GM23338 (cell line): ENCODE data around the gene VSTM2B.

Experiments
- CREB1 ChIP-seq: fragments of 250-450 bp; sonication (Bioruptor Pico); IDR thresholded peaks from 2 replicates; pipeline ENCODE4 v1.5.0; 2020; ENCODE audit warnings: low read depth, mild to moderate bottlenecking, moderate library complexity
- EZH2 ChIP-seq: fragments of 200-600 bp; sonication (generic); IDR thresholded peaks from one replicate; pipeline ENCODE4 v1.8.0; 2017; ENCODE audit warnings: antibody characterized with exemption, mild to moderate bottlenecking, low read depth; ENCODE audit not compliant: unreplicated experiment
- EZH2phosphoT487 ChIP-seq: fragments of 200-600 bp; sonication (generic); IDR thresholded peaks from one replicate; pipeline ENCODE4 v1.8.1; 2018; ENCODE audit warnings: antibody characterized with exemption; ENCODE audit not compliant: unreplicated experiment
- JUNB ChIP-seq: IDR thresholded peaks from one replicate; pipeline ENCODE4 v1.6.1; 2016; ENCODE audit warnings: antibody characterized with exemption; ENCODE audit not compliant: unreplicated experiment
- NANOG ChIP-seq: IDR thresholded peaks from 2 replicates; pipeline ENCODE4 v1.6.1; 2016; ENCODE audit warnings: antibody characterized with exemption, borderline replicate concordance
- POLR2AphosphoS5 ChIP-seq: IDR thresholded peaks from 2 replicates; pipeline ENCODE4 v1.6.1; 2016; ENCODE audit warnings: antibody characterized with exemption, low read depth
- STAT1 ChIP-seq: IDR thresholded peaks from one replicate; pipeline ENCODE4 v1.6.1; 2016; ENCODE audit warnings: antibody characterized with exemption; ENCODE audit not compliant: unreplicated experiment
- ZNF114 ChIP-seq: fragments of 250-450 bp; sonication (Bioruptor Pico); IDR thresholded peaks from 2 replicates; pipeline ENCODE4 v1.5.0; 2020; ENCODE audit warnings: mild to moderate bottlenecking, moderate library complexity
- ZNF331 ChIP-seq: fragments of 250-450 bp; sonication (Bioruptor Pico); IDR thresholded peaks from 2 replicates; pipeline ENCODE4 v1.5.0; 2020; ENCODE audit warnings: low read depth, mild to moderate bottlenecking, moderate library complexity
- TF ChIP-seq, protein P1 (sequence below), 2 experiments: fragments of 200-600 bp in 1 of 2; sonication (generic) in 1 of 2; conservative IDR thresholded peaks; 2 replicates each; pipeline versions ENCODE4 v1.5.1 to v1.6.1; 2016 to 2017; ENCODE audit warnings: antibody characterized with exemption in 2 of 2, low read depth in 2 of 2, mild to moderate bottlenecking in 2 of 2, moderate library complexity in 1 of 2
- TF ChIP-seq, protein P2 (sequence below): IDR thresholded peaks from one replicate; pipeline ENCODE4 v1.6.1; 2018; ENCODE audit warnings: antibody characterized with exemption; ENCODE audit not compliant: unreplicated experiment
- TF ChIP-seq, protein P3 (sequence below): IDR thresholded peaks from 2 replicates; pipeline ENCODE4 v1.6.1; 2016; ENCODE audit warnings: antibody characterized with exemption

DNA sequence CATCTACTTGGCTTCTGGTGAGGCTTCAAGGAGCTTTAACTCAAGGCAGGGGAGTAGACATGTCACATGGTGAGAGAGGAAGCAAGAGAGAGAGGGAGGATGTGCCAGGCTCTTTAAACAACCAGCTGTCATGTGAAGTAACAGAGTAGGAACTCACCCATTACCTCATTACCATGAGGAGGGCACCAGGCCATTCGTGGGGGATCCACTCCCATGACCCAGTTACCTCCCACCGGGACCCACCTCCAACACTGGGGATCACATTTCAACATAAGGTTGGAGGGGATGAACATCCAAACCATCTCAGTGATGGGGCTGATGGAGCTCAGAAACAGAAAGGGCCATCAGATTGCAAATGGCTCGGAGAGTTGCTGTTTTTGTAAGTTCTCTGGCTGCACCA is 12.9 kb downstream of the VSTM2B start:
- TF ChIP-seq, protein P1, sequence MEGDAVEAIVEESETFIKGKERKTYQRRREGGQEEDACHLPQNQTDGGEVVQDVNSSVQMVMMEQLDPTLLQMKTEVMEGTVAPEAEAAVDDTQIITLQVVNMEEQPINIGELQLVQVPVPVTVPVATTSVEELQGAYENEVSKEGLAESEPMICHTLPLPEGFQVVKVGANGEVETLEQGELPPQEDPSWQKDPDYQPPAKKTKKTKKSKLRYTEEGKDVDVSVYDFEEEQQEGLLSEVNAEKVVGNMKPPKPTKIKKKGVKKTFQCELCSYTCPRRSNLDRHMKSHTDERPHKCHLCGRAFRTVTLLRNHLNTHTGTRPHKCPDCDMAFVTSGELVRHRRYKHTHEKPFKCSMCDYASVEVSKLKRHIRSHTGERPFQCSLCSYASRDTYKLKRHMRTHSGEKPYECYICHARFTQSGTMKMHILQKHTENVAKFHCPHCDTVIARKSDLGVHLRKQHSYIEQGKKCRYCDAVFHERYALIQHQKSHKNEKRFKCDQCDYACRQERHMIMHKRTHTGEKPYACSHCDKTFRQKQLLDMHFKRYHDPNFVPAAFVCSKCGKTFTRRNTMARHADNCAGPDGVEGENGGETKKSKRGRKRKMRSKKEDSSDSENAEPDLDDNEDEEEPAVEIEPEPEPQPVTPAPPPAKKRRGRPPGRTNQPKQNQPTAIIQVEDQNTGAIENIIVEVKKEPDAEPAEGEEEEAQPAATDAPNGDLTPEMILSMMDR (conservative IDR thresholded peaks at IDR 0.05; ENCODE audit: low read depth in 2 of 2): no peak
- TF ChIP-seq EZH2phosphoT487 (no peak), EZH2 (no peak), POLR2AphosphoS5 (no peak), NANOG (no peak), CREB1 (CRISPR knock-in tag) (no peak), ZNF114 (CRISPR knock-in tag) (no peak), STAT1 (no peak), ZNF331 (CRISPR knock-in tag) (no peak), JUNB (no peak)
- TF ChIP-seq, protein P2, sequence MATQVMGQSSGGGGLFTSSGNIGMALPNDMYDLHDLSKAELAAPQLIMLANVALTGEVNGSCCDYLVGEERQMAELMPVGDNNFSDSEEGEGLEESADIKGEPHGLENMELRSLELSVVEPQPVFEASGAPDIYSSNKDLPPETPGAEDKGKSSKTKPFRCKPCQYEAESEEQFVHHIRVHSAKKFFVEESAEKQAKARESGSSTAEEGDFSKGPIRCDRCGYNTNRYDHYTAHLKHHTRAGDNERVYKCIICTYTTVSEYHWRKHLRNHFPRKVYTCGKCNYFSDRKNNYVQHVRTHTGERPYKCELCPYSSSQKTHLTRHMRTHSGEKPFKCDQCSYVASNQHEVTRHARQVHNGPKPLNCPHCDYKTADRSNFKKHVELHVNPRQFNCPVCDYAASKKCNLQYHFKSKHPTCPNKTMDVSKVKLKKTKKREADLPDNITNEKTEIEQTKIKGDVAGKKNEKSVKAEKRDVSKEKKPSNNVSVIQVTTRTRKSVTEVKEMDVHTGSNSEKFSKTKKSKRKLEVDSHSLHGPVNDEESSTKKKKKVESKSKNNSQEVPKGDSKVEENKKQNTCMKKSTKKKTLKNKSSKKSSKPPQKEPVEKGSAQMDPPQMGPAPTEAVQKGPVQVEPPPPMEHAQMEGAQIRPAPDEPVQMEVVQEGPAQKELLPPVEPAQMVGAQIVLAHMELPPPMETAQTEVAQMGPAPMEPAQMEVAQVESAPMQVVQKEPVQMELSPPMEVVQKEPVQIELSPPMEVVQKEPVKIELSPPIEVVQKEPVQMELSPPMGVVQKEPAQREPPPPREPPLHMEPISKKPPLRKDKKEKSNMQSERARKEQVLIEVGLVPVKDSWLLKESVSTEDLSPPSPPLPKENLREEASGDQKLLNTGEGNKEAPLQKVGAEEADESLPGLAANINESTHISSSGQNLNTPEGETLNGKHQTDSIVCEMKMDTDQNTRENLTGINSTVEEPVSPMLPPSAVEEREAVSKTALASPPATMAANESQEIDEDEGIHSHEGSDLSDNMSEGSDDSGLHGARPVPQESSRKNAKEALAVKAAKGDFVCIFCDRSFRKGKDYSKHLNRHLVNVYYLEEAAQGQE: no peak
- TF ChIP-seq, protein P3, sequence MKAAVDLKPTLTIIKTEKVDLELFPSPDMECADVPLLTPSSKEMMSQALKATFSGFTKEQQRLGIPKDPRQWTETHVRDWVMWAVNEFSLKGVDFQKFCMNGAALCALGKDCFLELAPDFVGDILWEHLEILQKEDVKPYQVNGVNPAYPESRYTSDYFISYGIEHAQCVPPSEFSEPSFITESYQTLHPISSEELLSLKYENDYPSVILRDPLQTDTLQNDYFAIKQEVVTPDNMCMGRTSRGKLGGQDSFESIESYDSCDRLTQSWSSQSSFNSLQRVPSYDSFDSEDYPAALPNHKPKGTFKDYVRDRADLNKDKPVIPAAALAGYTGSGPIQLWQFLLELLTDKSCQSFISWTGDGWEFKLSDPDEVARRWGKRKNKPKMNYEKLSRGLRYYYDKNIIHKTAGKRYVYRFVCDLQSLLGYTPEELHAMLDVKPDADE: no peak
